GM12865 (cell line): ENCODE measurements around the gene DLG2.

Source experiments
- DNase-seq: peaks from one replicate; pipeline ENCODE4 v3.0.0; 2010; ENCODE audit warnings: low read depth
- H3K4me3 ChIP-seq: 2 replicates; pipeline ENCODE4 v1.5.1; 2011; ENCODE audit warnings: mild to moderate bottlenecking, low read depth, low read length, control low read depth
- CTCF ChIP-seq: IDR thresholded peaks from 2 replicates; pipeline ENCODE4 v1.5.1; 2011; ENCODE audit warnings: low read length, control low read depth, low read depth, inconsistent platforms; ENCODE audit not compliant: insufficient read depth; ENCODE audit errors: missing control alignments

The DLG2 gene

GRCh38 chr11:84686716-84687115 lies 940.4 kb downstream of the DLG2 start:
- TF ChIP-seq CTCF, result no peak
- no peak overlapping the region for H3K4me3 ChIP-seq
- no peak for DNase-seq

GRCh38 chr11:84685976-84686375 lies 941.2 kb downstream of the DLG2 start:
- no peak overlapping the region for H3K4me3 ChIP-seq
- no peak for TF ChIP-seq CTCF
- no peak for DNase-seq

- DNase-seq, result no peak
- no peak for TF ChIP-seq CTCF
- H3K4me3 ChIP-seq, result no peak overlapping the region
These were observed 942.0 kb downstream of the DLG2 start for GRCh38 chr11:84685149-84685548.

GRCh38 chr11:84681456-84681855 lies 945.7 kb downstream of the DLG2 start:
- no peak overlapping the region for H3K4me3 ChIP-seq
- TF ChIP-seq CTCF, result no peak
- no peak for DNase-seq

GRCh38 chr11:84675396-84676025 lies 951.6 kb downstream of the DLG2 start:
- TF ChIP-seq CTCF, result no peak
- H3K4me3 ChIP-seq, result no peak overlapping the region
- DNase-seq, result no peak

- no peak for DNase-seq
- no peak for TF ChIP-seq CTCF
- H3K4me3 ChIP-seq, result no peak overlapping the region
These were observed 953.4 kb downstream of the DLG2 start for GRCh38 chr11:84673753-84674152.

- no peak overlapping the region for H3K4me3 ChIP-seq
- TF ChIP-seq CTCF, result no peak
- DNase-seq, result peak; percentile 1
These were observed 955.7 kb downstream of the DLG2 start for GRCh38 chr11:84671325-84671999.
